HS-27A (cell line): ENCODE measurements around the gene VAMP2.

Source experiments
- DNase-seq: peaks from one replicate; pipeline ENCODE4 v3.0.0-alpha.2; 2012; ENCODE audit warnings: low read depth, missing footprints

VAMP2 gene

GRCh38 chr17:8142887-8143580 lies 19.7 kb downstream of the VAMP2 start:
- DNase-seq = no peak

- DNase-seq = no peak
These were observed 20.4 kb downstream of the VAMP2 start for GRCh38 chr17:8142158-8142886.

- DNase-seq = no peak
These were observed 21.0 kb downstream of the VAMP2 start for GRCh38 chr17:8141741-8142140.

- no peak for DNase-seq
These were observed 21.7 kb downstream of the VAMP2 start for GRCh38 chr17:8141045-8141444.

- no peak for DNase-seq
These were observed 22.4 kb downstream of the VAMP2 start for GRCh38 chr17:8140065-8141029.

- DNase-seq = peak; percentile 99
These were observed 23.9 kb downstream of the VAMP2 start for GRCh38 chr17:8138672-8139371.

GRCh38 chr17:8138374-8138671 lies 24.4 kb downstream of the VAMP2 start:
- DNase-seq = no peak

- no peak for DNase-seq
These were observed 24.9 kb downstream of the VAMP2 start for GRCh38 chr17:8137645-8138373.

- DNase-seq = no peak
These were observed 28.8 kb downstream of the VAMP2 start for GRCh38 chr17:8133941-8134340.

GRCh38 chr17:8133399-8133798 lies 29.3 kb downstream of the VAMP2 start:
- DNase-seq = no peak

GRCh38 chr17:8131844-8132441 lies 30.8 kb downstream of the VAMP2 start:
- DNase-seq = no peak

- DNase-seq = no peak
These were observed 34.5 kb downstream of the VAMP2 start for GRCh38 chr17:8128125-8128784.

- DNase-seq = no peak
These were observed 36.2 kb downstream of the VAMP2 start for GRCh38 chr17:8126491-8127066.

GRCh38 chr17:8125947-8126490 lies 36.7 kb downstream of the VAMP2 start:
- DNase-seq = no peak

GRCh38 chr17:8125154-8125946 lies 37.4 kb downstream of the VAMP2 start:
- DNase-seq = peak; percentile 79

GRCh38 chr17:8124350-8125153 lies 38.2 kb downstream of the VAMP2 start:
- DNase-seq = no peak

- DNase-seq = no peak
These were observed 38.9 kb downstream of the VAMP2 start, which contains the start of gene HES7 for GRCh38 chr17:8123695-8124349. Gene HES7 (minus strand): TSS chr17:8124106. CDS start chr17:8124084, 22 bp downstream.
